GM19035 (cell line): ENCODE data around the gene NSRP1.
"Not testable (repeated sequence)": the region's sequence is repeated elsewhere in the genome, so short reads cannot be mapped to it uniquely, and the experiment has no call there.

Experiments used
- ATAC-seq: cut with Tn5 transposase; IDR thresholded peaks from one replicate; pipeline ENCODE4 v1.9.1; 2021; ENCODE audit not compliant: unreplicated experiment

NSRP1 gene

DNA sequence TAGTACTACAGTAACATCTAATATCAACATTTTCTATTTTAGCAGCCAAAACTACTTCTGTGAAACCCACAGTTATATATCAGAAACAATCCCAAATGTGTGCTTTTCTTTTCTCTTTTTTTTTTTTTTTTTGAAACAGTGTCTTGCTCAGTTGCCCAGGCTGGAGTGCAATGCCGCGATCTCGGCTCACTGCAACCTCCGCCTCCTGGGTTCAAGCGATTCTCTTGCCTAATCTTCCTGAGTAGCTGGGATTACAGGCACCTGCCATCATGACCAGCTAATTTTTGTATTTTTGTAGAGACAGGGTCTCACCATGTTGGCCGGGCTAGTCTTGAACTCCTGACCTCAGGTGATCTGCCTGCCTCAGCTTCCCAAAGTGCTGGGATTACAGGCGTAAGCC is 2.0 kb downstream of the NSRP1 start:
- not testable (repeated sequence) for ATAC-seq

DNA sequence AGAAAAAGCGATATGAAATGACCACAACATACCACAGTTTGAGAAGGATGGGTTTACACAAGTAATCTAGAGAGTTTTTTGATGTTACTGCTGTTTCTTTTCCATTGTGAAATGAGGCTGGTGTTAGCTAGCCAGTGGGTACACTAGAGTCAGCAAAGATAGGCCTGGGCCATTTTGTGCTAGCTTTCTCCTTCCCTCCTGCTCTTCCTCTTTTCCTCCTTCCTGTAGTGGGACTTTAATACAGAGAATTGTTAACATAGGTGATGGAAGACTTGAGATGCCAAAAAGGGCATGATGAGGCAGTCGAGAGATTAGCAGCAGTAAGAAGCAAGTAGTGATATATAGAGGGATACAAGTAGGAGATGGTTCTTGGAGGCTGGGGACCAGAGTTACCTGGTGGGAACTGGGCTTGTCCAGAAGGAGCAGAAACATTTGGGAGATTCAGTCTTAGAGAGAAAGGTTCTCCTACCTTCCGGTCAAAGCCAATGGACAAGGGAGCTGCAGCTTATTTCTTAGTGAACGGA is 7.7 kb downstream of the NSRP1 start:
- ATAC-seq, result no peak

DNA sequence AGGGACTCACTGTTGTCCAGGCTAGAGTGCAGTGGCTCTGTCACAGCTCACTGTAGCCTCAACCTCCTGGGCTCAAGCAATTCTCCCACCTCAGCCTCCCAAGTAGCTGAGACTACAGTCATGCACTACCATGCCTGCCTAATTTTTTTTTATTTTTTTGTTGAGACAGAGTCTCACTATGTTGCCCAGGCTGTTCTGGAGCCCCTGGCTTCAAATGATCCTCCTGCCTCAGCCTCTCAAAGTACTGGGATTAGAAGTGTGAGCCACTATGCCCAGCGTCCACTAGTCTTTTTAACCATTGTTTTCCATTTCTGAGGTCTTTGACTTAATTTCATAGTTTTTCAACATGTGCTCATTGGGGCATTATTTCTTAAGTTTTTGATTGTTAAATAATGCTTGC is 13.5 kb downstream of the NSRP1 start:
- no peak for ATAC-seq

DNA sequence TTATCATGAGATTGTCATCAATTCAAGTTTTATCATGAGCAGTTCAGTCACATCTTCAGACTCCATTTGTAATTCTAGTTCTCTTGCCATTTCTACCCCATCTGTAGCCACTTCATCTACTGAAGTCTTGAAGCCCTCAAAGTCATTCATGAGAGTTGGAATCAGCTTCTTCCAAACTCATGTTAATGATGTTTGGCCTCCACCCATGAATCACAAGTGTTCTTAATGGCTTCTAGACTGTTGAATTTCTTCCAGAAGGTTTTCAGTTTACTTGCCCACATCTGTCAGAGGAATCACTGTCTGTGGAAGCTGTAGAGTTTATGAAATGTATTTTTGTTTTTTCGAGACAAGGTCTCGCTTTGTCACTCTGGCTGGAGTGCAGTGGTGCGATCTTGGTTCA is 16.0 kb downstream of the NSRP1 start:
- ATAC-seq, result no peak

DNA sequence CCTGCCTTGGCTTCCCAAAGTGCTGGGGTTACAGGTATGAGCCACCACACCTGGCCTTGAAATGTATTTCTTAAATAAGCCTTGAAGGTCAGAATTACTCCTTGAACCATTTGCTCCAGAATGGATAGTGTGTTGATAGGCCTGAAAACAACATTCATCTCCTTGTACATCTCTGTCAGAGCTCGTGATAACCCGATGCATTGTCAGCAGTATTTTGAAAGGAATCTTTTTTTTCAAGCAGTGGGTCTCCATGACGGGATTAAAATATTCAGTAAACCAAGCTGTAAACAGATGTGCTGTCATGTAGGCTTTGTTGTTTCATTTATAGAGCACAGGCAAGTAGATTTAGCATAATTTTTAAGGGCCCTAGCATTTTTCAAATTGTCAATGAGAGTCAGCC is 16.6 kb downstream of the NSRP1 start:
- no peak for ATAC-seq

DNA sequence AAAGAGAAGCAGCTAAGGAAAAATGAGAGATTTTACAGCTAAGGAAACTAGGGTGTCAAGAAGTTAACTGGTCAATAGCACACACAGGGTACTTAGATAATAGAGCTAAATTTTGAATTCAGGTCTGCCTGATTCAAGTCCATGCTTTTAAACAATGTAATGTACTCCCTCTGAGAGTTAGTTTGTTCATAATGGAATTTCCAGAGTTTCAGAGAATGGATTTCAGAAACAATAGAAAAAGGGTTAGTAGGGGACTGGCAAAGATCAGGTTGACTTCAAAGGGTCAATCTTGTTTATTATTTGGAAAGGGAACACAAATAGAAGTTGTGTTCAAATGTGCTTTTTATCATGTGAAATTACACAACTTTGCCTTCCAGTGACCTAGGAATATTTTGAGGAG is 17.9 kb downstream of the NSRP1 start:
- no peak for ATAC-seq

DNA sequence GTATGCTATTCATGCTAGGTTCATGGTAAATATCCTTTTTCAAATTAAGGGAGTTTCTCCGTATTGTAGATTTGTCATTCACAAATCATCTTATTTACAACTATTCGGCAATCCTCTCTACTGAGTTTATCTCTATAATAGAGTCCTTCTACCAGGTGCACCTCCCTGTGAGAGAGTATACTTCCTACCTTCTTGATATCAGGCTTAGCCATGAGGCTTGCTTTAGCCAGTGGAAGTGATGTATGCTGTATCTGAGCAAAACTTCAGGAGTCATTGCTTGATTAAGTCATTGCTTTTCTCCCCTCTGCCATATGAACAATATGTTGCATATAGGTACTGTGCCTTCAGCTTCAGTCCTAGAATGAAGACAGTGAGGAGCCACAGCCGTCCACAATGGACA is 20.5 kb downstream of the NSRP1 start:
- ATAC-seq, result no peak

DNA sequence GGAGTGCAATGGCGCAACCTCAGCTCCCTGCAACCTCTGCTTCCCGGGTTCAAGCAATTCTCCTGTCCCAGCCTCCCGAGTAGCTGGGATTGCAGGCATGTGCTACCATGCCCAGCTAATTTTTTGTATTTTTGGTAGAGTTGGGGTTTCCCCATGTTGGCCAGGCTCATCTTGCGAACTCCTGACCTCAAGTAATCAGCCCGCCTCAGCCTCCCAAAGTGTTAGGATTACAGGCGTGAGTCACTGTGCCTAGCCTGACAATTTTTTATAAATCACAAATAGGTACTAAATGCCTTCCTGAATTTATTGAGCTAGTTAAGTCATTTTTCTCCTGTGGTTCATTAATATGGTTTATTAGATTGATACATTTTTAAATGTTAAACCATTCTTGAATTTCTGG is 31.2 kb downstream of the NSRP1 start:
- not testable (repeated sequence) for ATAC-seq

GRCh38 chr17:30148376-30148775 is 31.8 kb downstream of the NSRP1 start:
- no peak for ATAC-seq

DNA sequence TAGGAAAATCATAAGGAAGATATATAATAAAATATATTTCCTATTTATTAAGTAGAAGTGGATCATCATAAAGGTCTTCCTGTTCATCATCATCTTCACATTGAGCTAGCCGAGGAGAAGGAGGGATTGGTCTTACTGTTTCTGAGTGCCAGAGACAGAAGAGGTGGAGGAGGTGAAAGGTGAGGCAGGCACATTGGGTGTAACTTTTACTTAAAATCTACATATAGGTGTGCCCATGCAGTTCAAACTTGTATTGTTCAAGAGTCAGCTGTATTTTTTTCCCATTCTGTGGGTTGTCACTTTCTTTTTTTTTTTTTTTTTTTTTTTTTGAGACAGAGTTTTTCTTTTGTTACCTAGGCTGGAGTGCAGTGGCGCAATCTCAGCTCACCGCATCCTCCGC is 34.9 kb downstream of the NSRP1 start:
- no peak for ATAC-seq

GRCh38 chr17:30153463-30153862 is 36.8 kb downstream of the NSRP1 start:
- ATAC-seq, result no peak

GRCh38 chr17:30155389-30155788 is 38.8 kb downstream of the NSRP1 start:
- no peak for ATAC-seq

- no peak for ATAC-seq
Measured at GRCh38 chr17:30158896-30159625, 42.4 kb downstream of the NSRP1 start.

GRCh38 chr17:30160419-30161172 is 44.0 kb downstream of the NSRP1 start:
- no peak for ATAC-seq

- no peak for ATAC-seq
Measured at GRCh38 chr17:30161601-30162000, 45.0 kb downstream of the NSRP1 start.

DNA sequence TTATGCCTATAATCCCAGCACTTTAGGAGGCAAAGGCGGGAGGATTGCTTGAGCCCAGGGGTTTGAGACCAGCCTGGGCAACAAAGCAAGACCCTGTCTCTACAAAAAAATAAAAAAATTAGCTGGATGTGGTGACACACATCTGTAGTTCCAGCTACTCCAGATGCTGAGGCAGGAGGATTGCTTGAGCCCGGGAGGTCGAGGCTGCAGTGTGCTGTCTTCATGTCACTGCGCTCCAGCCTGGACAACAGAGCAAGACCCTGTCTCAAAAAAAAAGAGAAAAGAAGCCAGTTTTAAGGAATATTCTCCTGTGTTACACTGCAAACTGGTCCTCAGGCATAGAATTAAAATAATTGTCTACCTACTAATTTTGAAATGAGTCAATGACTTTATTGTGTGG is 47.9 kb downstream of the NSRP1 start:
- no peak for ATAC-seq

- ATAC-seq, result no peak
Measured at GRCh38 chr17:30165147-30165546, 48.5 kb downstream of the NSRP1 start.

DNA sequence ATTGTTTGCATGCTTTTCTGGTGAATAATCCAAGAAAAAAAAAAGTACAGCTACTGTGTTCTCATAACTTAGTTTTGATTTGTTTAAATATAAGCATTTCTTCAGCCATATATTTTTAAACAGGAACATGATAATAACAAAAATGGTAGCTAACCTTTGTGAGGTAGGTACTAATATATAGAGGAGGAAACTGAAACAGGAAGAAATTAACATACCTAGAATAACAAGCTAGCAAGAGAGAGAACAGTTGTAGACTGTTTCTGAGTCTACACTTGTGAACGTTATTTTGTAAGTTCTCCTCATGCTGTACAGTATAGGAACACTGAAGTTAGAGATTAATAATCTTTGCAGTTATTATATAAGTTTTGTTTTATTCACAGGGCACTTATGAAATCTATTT is 49.3 kb downstream of the NSRP1 start:
- ATAC-seq, result no peak

- ATAC-seq, result no peak
Measured at GRCh38 chr17:30170415-30170987, 53.9 kb downstream of the NSRP1 start.

DNA sequence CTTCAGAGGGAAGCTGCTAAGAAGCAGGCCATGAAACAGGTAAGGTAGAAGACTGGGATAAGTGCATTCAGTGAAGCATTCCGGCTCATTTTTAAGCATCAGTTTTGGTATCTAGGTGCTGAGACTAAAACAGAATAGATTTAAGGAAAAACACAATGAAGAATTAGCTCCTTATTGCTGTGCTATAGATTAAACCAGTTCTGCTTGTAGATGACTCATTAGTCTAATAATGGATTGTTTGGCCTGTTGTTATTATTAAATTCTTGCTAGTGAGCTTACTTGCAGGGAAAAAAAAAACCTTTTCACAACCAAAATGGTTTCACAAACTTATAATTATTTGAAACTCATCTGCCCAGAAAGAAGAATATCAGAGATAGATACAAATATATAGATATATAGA is 55.9 kb downstream of the NSRP1 start:
- no peak for ATAC-seq

DNA sequence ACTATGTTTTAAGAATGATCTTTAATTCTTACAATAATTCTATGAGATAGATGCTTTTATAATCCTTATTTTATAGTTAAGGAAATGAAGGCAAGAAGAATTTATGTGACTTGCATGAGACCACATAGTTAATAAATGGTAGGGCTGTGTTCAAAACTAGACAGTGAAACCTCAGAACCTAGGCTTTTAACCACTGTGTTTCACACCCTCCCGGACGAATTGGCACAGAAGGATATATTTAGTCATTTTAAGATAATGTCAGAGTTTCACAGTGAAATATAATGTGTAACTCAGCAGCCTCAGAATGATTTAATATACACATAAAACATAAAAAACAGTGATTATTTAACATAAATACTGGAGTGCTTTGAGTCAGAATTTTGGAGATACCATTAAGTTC is 57.0 kb downstream of the NSRP1 start:
- peak; percentile 69 for ATAC-seq

DNA sequence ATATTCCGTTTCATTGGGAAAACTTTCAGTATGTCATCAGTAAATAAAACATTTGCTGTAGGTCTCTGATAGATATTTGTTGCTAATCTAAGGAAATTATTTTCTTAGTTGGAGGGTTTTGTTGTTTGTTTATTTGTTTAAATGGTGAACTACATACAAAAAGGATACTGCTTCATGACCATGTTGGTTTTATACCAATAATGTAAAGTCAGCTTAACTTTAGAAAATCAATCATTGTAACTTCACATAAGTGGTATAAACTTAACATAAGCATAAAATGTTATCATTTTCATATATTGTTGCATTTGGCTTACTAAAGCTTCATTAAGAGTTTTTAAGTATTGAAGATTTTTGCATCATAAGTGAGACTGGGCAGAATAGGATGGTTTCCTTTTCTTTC is 57.9 kb downstream of the NSRP1 start:
- ATAC-seq, result no peak
